ENCODE results near the gene SLC2A2.
"Not testable (repeated sequence)": the region's sequence is repeated elsewhere in the genome, so short reads cannot be mapped to it uniquely, and the experiment has no call there.

SLC2A2 gene

GRCh38 chr3:170988378-170988777 lies 38.1 kb downstream of the SLC2A2 start:
- no peak for DNase-seq (ENCODE audit: low read depth in 2 of 2)

- DNase-seq (ENCODE audit: low read depth in 2 of 2), result no peak
Measured at GRCh38 chr3:170985304-170985703, 41.2 kb downstream of the SLC2A2 start.

- no peak for DNase-seq (ENCODE audit: low read depth in 2 of 2)
Measured at GRCh38 chr3:170982733-170983132, 43.8 kb downstream of the SLC2A2 start.

GRCh38 chr3:170980399-170980798 lies 46.1 kb downstream of the SLC2A2 start:
- DNase-seq (ENCODE audit: low read depth in 2 of 2), result no peak

- no peak for DNase-seq (ENCODE audit: low read depth in 2 of 2)
Measured at GRCh38 chr3:170977949-170978745, 48.4 kb downstream of the SLC2A2 start.

GRCh38 chr3:170976190-170976519 lies 50.4 kb downstream of the SLC2A2 start:
- DNase-seq (ENCODE audit: low read depth in 2 of 2), result no peak

- DNase-seq (ENCODE audit: low read depth in 2 of 2), result no peak
Measured at GRCh38 chr3:170975283-170976189, 51.0 kb downstream of the SLC2A2 start.

- DNase-seq (ENCODE audit: low read depth in 2 of 2), result no peak
Measured at GRCh38 chr3:170974872-170975271, 51.6 kb downstream of the SLC2A2 start.

GRCh38 chr3:170972917-170973316 lies 53.6 kb downstream of the SLC2A2 start:
- not testable (repeated sequence) for DNase-seq (ENCODE audit: low read depth in 2 of 2)

GRCh38 chr3:170967126-170967525 lies 59.4 kb downstream of the SLC2A2 start:
- no peak for DNase-seq (ENCODE audit: low read depth in 2 of 2)

- no peak for DNase-seq (ENCODE audit: low read depth in 2 of 2)
Measured at GRCh38 chr3:170966495-170966894, 60.0 kb downstream of the SLC2A2 start.

- DNase-seq (ENCODE audit: low read depth in 2 of 2), result no peak
Measured at GRCh38 chr3:170962411-170962810, 64.1 kb downstream of the SLC2A2 start.

GRCh38 chr3:170961616-170962400 lies 64.7 kb downstream of the SLC2A2 start:
- no peak for DNase-seq (ENCODE audit: low read depth in 2 of 2)

GRCh38 chr3:170959457-170959856 lies 67.1 kb downstream of the SLC2A2 start:
- DNase-seq (ENCODE audit: low read depth in 2 of 2), result no peak

- no peak for DNase-seq (ENCODE audit: low read depth in 2 of 2)
Measured at GRCh38 chr3:170956647-170957046, 69.9 kb downstream of the SLC2A2 start.

- no peak for DNase-seq (ENCODE audit: low read depth in 2 of 2)
Measured at GRCh38 chr3:170953736-170954135, 72.8 kb downstream of the SLC2A2 start.

- no peak for DNase-seq (ENCODE audit: low read depth in 2 of 2)
Measured at GRCh38 chr3:170953229-170953628, 73.3 kb downstream of the SLC2A2 start.

- DNase-seq (ENCODE audit: low read depth in 2 of 2), result no peak
Measured at GRCh38 chr3:170949211-170949610, 77.3 kb downstream of the SLC2A2 start.

GRCh38 chr3:170947018-170947769 lies 79.3 kb downstream of the SLC2A2 start:
- DNase-seq (ENCODE audit: low read depth in 2 of 2), result no peak

All from stimulated activated CD8-positive, alpha-beta memory T cell treated with anti-CD3 and anti-CD28 coated beads, Interleukin-2, amount 100 ng/mL, for 48 hours (primary cell).